HepG2 (cell line): Measurements from ENCODE around the gene CDIP1. TPM values are rescaled to one million over a fixed set of nuclear protein-coding genes. Genes with fewer than 3 reads are reported as not detected.

Experiments used
- ATF1 ChIP-seq: IDR thresholded peaks from 2 replicates; pipeline ENCODE4 v1.6.1; 2016; ENCODE audit warnings: mild to moderate bottlenecking, control low read depth
- CEBPB ChIP-seq: IDR thresholded peaks from 2 replicates; pipeline ENCODE4 v1.6.1; 2011; ENCODE audit warnings: low read depth, low read length, improper control_type of control experiment, borderline replicate concordance
- ONECUT2 ChIP-seq: sonication (generic); formaldehyde crosslinking; IDR thresholded peaks from 2 replicates; pipeline ENCODE4 v1.4.0; 2020; ENCODE audit warnings: missing genetic modification reagents
- SMAD3 ChIP-seq: sonication (generic); formaldehyde crosslinking; IDR thresholded peaks from 2 replicates; pipeline ENCODE4 v1.4.0; 2020; ENCODE audit warnings: missing genetic modification reagents
- ZBTB42 ChIP-seq: sonication (generic); formaldehyde crosslinking; IDR thresholded peaks from 2 replicates; pipeline ENCODE4 v1.5.0; 2020; ENCODE audit warnings: mild to moderate bottlenecking, missing genetic modification reagents
- ZFP41 ChIP-seq: sonication (generic); formaldehyde crosslinking; IDR thresholded peaks from 2 replicates; pipeline ENCODE4 v1.4.0; 2020; ENCODE audit warnings: mild to moderate bottlenecking, missing genetic modification reagents, borderline replicate concordance
- ZKSCAN1 ChIP-seq: fragments of 150-350 bp; IDR thresholded peaks from 2 replicates; pipeline ENCODE4 v1.6.1; 2014; ENCODE audit warnings: low read length
- ZNF180 ChIP-seq: sonication (generic); formaldehyde crosslinking; IDR thresholded peaks from 2 replicates; pipeline ENCODE4 v1.4.0; 2020; ENCODE audit warnings: low read depth, missing genetic modification reagents, borderline replicate concordance
- ZNF207 ChIP-seq: fragments of 450-650 bp; IDR thresholded peaks from 2 replicates; pipeline ENCODE4 v1.6.1; 2016; ENCODE audit warnings: antibody characterized with exemption, borderline replicate concordance
- ZNF234 ChIP-seq: sonication (generic); formaldehyde crosslinking; conservative IDR thresholded peaks from 2 replicates; pipeline ENCODE4 v1.5.1; 2020; ENCODE audit warnings: mild to moderate bottlenecking, missing genetic modification reagents
- ZNF282 ChIP-seq: fragments of 450-650 bp; IDR thresholded peaks from 2 replicates; pipeline ENCODE4 v1.6.1; 2018; ENCODE audit not compliant: partially characterized antibody
- ZNF564 ChIP-seq: sonication (generic); formaldehyde crosslinking; IDR thresholded peaks from 2 replicates; pipeline ENCODE4 v1.8.1; 2023; ENCODE audit warnings: mild to moderate bottlenecking, missing genetic modification reagents
- ZNF879 ChIP-seq: sonication (generic); formaldehyde crosslinking; IDR thresholded peaks from 2 replicates; pipeline ENCODE4 v1.8.1; 2023; ENCODE audit warnings: missing genetic modification reagents
- ZSCAN12 ChIP-seq: sonication (generic); formaldehyde crosslinking; IDR thresholded peaks from 2 replicates; pipeline ENCODE4 v1.9.0; 2021; ENCODE audit warnings: mild to moderate bottlenecking, missing genetic modification reagents
- polyA plus RNA-seq, 8 experiments: library from polyadenylated mRNA; depleted of rRNA in 3 of 8; stranded (reverse) in 7 of 8; unstranded in 1 of 8; fragments of >200 nt; fragmentation: Illumina TruSeq in 4 of 8; extraction: Trizol in 4 of 8; gene quantifications; 2 replicates each; pipeline versions ENCODE4 v1.2.1 to v1.2.3, GENCODE V29; 2011 to 2016; ENCODE audit warnings: low read depth in 4 of 8, missing spikeins in 1 of 8, mixed read lengths in 1 of 8; ENCODE audit not compliant: insufficient read depth in 1 of 8
- total RNA-seq, 5 experiments: library from RNA; depleted of rRNA; stranded (reverse); fragments of >200 nt; fragmentation: Illumina TruSeq; extraction: Trizol; gene quantifications; 2 replicates each; pipeline ENCODE4 v1.2.3, GENCODE V29; 2016; ENCODE audit warnings: low read depth in 1 of 5
- TF ChIP-seq, protein P1 (sequence below): sonication (generic); formaldehyde crosslinking; IDR thresholded peaks from 2 replicates; pipeline ENCODE4 v1.5.0; 2020; ENCODE audit warnings: mild to moderate bottlenecking, missing genetic modification reagents
- TF ChIP-seq, protein P2 (sequence below), 2 experiments: IDR thresholded peaks; 2 replicates each; pipeline ENCODE4 v1.6.1; 2011 to 2012; ENCODE audit warnings: low read length in 2 of 2, borderline replicate concordance in 1 of 2, low read depth in 1 of 2, mild to moderate bottlenecking in 1 of 2, moderate library complexity in 1 of 2
- TF ChIP-seq, protein P3 (sequence below): sonication (generic); formaldehyde crosslinking; IDR thresholded peaks from 2 replicates; pipeline ENCODE4 v1.4.0; 2020; ENCODE audit warnings: mild to moderate bottlenecking, missing genetic modification reagents
- TF ChIP-seq, protein P4 (sequence below): sonication (generic); formaldehyde crosslinking; IDR thresholded peaks from 2 replicates; pipeline ENCODE4 v1.5.0; 2020; ENCODE audit warnings: mild to moderate bottlenecking, low read depth, missing genetic modification reagents, borderline replicate concordance
- TF ChIP-seq, protein P5 (sequence below): sonication (generic); formaldehyde crosslinking; IDR thresholded peaks from 2 replicates; pipeline ENCODE4 v1.4.0; 2020; ENCODE audit warnings: mild to moderate bottlenecking, missing genetic modification reagents, borderline replicate concordance

Gene CDIP1
- total and polyA plus RNA-seq, 2 of the 13 experiments (the other 11 are each of a cell fraction or from before 2014, with no cell fraction given), result 31.2 to 56.7 TPM

DNA sequence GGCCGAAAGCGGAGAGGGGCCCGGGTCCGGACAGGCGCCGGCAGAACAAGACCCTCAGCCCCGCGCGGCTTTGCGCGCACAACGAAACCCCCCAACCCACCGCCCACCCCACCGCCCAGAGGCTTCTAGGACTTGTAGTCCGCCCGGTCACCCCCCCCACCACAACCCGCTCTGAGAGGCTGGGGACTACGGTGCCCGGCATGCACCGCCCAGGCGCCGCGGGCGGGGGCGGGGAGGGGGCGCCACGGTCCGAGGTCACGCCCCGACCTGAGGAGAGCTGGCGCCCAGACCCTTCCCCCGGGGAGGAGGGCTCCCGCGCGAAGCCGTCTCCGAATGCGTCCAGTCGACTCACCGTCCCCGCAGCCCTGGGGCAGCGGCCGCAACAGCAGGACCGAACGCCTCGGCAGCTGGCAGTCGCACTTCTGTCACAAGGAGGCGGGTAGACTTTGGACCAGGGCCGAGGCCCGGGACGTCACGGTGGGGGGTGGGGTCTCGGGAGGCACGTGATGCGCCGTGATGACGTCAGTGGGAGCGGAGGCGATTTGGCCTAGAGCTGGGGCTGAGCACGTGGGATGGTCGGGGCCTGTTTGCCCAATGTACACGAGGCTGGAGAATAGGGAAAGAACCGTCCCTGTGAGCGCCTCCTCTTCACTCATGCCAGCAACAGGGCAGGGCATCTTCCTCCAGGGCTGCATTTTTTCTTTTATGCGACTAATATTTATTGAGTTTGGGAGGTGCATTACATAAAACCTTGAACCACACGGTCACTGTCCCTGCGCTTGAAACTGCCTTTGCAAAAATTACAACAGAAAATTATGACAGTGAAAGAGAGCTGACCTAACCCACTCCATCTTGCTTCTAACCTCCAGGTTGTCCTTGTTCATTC is at the start of gene CDIP1 (continued):
- TF ChIP-seq, protein P1, sequence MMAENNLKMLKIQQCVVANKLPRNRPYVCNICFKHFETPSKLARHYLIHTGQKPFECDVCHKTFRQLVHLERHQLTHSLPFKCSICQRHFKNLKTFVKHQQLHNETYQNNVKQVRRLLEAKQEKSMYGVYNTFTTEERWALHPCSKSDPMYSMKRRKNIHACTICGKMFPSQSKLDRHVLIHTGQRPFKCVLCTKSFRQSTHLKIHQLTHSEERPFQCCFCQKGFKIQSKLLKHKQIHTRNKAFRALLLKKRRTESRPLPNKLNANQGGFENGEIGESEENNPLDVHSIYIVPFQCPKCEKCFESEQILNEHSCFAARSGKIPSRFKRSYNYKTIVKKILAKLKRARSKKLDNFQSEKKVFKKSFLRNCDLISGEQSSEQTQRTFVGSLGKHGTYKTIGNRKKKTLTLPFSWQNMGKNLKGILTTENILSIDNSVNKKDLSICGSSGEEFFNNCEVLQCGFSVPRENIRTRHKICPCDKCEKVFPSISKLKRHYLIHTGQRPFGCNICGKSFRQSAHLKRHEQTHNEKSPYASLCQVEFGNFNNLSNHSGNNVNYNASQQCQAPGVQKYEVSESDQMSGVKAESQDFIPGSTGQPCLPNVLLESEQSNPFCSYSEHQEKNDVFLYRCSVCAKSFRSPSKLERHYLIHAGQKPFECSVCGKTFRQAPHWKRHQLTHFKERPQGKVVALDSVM (CRISPR knock-in tag), result peak; percentile 88
- TF ChIP-seq ZNF207, result no peak
- peak; percentile 79 for TF ChIP-seq ONECUT2 (CRISPR knock-in tag)
- TF ChIP-seq ZKSCAN1, result 0 out of 2 replicates have a peak, but pooled peaks have one; percentile 17
- TF ChIP-seq ZNF234, result peak; percentile 94; the same call in 1 of the 2 replicates
- TF ChIP-seq, protein P2, sequence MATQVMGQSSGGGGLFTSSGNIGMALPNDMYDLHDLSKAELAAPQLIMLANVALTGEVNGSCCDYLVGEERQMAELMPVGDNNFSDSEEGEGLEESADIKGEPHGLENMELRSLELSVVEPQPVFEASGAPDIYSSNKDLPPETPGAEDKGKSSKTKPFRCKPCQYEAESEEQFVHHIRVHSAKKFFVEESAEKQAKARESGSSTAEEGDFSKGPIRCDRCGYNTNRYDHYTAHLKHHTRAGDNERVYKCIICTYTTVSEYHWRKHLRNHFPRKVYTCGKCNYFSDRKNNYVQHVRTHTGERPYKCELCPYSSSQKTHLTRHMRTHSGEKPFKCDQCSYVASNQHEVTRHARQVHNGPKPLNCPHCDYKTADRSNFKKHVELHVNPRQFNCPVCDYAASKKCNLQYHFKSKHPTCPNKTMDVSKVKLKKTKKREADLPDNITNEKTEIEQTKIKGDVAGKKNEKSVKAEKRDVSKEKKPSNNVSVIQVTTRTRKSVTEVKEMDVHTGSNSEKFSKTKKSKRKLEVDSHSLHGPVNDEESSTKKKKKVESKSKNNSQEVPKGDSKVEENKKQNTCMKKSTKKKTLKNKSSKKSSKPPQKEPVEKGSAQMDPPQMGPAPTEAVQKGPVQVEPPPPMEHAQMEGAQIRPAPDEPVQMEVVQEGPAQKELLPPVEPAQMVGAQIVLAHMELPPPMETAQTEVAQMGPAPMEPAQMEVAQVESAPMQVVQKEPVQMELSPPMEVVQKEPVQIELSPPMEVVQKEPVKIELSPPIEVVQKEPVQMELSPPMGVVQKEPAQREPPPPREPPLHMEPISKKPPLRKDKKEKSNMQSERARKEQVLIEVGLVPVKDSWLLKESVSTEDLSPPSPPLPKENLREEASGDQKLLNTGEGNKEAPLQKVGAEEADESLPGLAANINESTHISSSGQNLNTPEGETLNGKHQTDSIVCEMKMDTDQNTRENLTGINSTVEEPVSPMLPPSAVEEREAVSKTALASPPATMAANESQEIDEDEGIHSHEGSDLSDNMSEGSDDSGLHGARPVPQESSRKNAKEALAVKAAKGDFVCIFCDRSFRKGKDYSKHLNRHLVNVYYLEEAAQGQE (IDR thresholded peaks at IDR 0.05; ENCODE audit: borderline replicate concordance in 1 of 2, low read depth in 1 of 2, low read length in 2 of 2), result no peak; a peak in 1 of 4 replicates
- no peak for TF ChIP-seq ZNF282
- peak; percentile 98 for TF ChIP-seq SMAD3 (CRISPR knock-in tag)
- TF ChIP-seq, protein P3, sequence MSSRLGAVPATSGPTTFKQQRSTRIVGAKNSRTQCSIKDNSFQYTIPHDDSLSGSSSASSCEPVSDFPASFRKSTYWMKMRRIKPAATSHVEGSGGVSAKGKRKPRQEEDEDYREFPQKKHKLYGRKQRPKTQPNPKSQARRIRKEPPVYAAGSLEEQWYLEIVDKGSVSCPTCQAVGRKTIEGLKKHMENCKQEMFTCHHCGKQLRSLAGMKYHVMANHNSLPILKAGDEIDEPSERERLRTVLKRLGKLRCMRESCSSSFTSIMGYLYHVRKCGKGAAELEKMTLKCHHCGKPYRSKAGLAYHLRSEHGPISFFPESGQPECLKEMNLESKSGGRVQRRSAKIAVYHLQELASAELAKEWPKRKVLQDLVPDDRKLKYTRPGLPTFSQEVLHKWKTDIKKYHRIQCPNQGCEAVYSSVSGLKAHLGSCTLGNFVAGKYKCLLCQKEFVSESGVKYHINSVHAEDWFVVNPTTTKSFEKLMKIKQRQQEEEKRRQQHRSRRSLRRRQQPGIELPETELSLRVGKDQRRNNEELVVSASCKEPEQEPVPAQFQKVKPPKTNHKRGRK (CRISPR knock-in tag), result peak; percentile 89; the same call in 1 of the 2 replicates
- peak; percentile 94 for TF ChIP-seq ZNF564 (CRISPR knock-in tag)
- TF ChIP-seq CEBPB, result no peak; the same call in 1 of the 2 replicates
- TF ChIP-seq ZSCAN12 (CRISPR knock-in tag), result peak; percentile 94; the same call in 1 of the 2 replicates
- peak; percentile 99 for TF ChIP-seq ZFP41 (CRISPR knock-in tag)
- TF ChIP-seq, protein P4, sequence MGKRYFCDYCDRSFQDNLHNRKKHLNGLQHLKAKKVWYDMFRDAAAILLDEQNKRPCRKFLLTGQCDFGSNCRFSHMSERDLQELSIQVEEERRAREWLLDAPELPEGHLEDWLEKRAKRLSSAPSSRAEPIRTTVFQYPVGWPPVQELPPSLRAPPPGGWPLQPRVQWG (CRISPR knock-in tag), result peak; percentile 94; the same call in 1 of the 2 replicates
- TF ChIP-seq, protein P5, sequence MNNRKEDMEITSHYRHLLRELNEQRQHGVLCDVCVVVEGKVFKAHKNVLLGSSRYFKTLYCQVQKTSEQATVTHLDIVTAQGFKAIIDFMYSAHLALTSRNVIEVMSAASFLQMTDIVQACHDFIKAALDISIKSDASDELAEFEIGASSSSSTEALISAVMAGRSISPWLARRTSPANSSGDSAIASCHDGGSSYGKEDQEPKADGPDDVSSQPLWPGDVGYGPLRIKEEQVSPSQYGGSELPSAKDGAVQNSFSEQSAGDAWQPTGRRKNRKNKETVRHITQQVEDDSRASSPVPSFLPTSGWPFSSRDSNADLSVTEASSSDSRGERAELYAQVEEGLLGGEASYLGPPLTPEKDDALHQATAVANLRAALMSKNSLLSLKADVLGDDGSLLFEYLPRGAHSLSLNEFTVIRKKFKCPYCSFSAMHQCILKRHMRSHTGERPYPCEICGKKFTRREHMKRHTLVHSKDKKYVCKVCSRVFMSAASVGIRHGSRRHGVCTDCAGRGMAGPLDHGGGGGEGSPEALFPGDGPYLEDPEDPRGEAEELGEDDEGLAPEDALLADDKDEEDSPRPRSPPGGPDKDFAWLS, result 0 out of 2 replicates have a peak, but pooled peaks have one; percentile 87
- TF ChIP-seq ATF1, result peak; percentile 95
- peak; percentile 48; the same call in 1 of the 2 replicates for TF ChIP-seq ZNF180 (CRISPR knock-in tag)
- peak; percentile 98 for TF ChIP-seq ZBTB42 (CRISPR knock-in tag)
- peak; percentile 99 for TF ChIP-seq ZNF879 (CRISPR knock-in tag)
